Measurements from ENCODE around the gene TXNDC8.

The TXNDC8 gene

DNA sequence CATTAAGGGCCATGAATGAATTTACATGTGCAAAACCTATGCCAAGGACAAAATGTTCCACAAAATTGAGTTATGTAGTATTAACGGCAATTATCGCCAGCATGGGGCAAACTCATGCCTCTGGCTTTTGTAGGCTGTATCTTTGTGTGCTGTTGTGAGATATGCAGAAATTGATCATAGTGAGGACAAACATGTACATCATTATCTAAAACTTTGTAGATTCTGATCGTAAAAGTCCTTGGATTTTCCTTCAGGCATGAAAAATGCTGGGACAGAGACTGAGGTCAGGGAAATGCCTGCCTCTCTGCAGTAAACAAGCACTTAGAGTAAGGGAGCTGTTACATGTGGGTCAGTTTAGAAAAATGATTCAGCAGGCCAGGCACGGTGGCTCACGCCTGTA, 5.9 kb upstream of the TXNDC8 start:
- TF ChIP-seq, protein P1, sequence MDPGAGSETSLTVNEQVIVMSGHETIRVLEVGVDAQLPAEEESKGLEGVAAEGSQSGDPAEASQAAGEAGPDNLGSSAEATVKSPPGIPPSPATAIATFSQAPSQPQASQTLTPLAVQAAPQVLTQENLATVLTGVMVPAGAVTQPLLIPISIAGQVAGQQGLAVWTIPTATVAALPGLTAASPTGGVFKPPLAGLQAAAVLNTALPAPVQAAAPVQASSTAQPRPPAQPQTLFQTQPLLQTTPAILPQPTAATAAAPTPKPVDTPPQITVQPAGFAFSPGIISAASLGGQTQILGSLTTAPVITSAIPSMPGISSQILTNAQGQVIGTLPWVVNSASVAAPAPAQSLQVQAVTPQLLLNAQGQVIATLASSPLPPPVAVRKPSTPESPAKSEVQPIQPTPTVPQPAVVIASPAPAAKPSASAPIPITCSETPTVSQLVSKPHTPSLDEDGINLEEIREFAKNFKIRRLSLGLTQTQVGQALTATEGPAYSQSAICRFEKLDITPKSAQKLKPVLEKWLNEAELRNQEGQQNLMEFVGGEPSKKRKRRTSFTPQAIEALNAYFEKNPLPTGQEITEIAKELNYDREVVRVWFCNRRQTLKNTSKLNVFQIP (CRISPR knock-in tag; IDR thresholded peaks at IDR 0.05; ENCODE audit: borderline replicate concordance, low read depth) = no peak
- TF ChIP-seq ESRRG (CRISPR knock-in tag; IDR thresholded peaks at IDR 0.05) = no peak
- TF ChIP-seq TCF4 (CRISPR knock-in tag; IDR thresholded peaks at IDR 0.05; ENCODE audit: borderline replicate concordance) = no peak
- TF ChIP-seq ZNF70 (CRISPR knock-in tag; IDR thresholded peaks at IDR 0.05) = no peak
- no peak for TF ChIP-seq ZNF8 (CRISPR knock-in tag; IDR thresholded peaks at IDR 0.05)
- no peak for TF ChIP-seq CSDC2 (CRISPR knock-in tag; IDR thresholded peaks at IDR 0.05)
- no peak for TF ChIP-seq GLIS3 (CRISPR knock-in tag; IDR thresholded peaks at IDR 0.05)
- TF ChIP-seq OSR1 (CRISPR knock-in tag; IDR thresholded peaks at IDR 0.05) = no peak
- ATAC-seq = no peak; the same call in 2 of the 3 replicates

DNA sequence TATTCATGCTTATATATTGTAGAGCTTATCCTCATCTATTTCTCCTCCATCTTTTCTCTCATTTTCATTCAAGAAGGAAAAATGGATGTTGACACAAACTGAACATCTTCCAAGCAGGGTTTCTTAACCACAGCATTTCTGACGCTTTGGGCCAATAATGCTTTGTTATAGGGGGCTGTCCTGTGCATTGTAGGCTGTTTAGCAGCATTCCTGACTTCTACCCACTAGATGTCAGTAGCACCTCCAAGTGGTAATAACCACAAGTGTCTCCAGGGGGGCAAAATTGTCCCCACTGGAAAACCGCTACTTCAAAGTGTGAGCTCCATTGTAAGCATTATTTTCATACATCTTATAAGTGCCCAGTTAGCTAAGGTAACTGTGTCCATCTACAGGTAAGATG, 2.6 kb upstream of the TXNDC8 start:
- no peak for ATAC-seq
- TF ChIP-seq BACH2 (CRISPR knock-in tag; IDR thresholded peaks at IDR 0.05; ENCODE audit: borderline replicate concordance) (no peak), RARB (CRISPR knock-in tag; IDR thresholded peaks at IDR 0.05) (no peak), ZFP3 (CRISPR knock-in tag; IDR thresholded peaks at IDR 0.05) (no peak), TOX (CRISPR knock-in tag; IDR thresholded peaks at IDR 0.05; ENCODE audit: borderline replicate concordance) (no peak), SNAI2 (CRISPR knock-in tag; IDR thresholded peaks at IDR 0.05) (no peak), ZNF8 (CRISPR knock-in tag; IDR thresholded peaks at IDR 0.05) (no peak), ZNF565 (CRISPR knock-in tag; conservative IDR thresholded peaks at IDR 0.05; ENCODE audit: low read depth) (no peak), TCF4 (CRISPR knock-in tag; IDR thresholded peaks at IDR 0.05; ENCODE audit: borderline replicate concordance) (no peak), ZC3H10 (CRISPR knock-in tag; IDR thresholded peaks at IDR 0.05) (no peak)
- TF ChIP-seq, protein P2, sequence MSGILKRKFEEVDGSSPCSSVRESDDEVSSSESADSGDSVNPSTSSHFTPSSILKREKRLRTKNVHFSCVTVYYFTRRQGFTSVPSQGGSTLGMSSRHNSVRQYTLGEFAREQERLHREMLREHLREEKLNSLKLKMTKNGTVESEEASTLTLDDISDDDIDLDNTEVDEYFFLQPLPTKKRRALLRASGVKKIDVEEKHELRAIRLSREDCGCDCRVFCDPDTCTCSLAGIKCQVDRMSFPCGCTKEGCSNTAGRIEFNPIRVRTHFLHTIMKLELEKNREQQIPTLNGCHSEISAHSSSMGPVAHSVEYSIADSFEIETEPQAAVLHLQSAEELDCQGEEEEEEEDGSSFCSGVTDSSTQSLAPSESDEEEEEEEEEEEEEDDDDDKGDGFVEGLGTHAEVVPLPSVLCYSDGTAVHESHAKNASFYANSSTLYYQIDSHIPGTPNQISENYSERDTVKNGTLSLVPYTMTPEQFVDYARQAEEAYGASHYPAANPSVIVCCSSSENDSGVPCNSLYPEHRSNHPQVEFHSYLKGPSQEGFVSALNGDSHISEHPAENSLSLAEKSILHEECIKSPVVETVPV (CRISPR knock-in tag; IDR thresholded peaks at IDR 0.05) = no peak

DNA sequence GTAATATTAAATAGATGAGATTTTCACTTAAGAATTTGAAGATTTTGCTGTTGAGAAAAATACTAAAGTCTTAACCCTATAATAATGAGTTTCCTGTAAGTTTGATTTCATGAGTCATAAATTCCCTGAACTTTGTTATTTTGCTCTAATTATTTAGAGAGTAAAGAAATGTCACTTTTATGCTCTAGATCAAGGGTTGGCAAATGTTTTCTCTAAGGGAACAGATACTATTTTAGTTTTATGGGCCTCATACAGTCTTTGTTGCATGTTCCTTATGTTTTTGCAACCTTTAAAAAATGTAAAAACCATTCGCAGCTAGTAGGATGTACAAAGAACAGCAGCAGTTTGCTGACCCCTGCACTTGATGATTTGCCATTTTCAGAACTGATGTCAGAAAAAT, 480 bp upstream of the TXNDC8 start:
- no peak for ATAC-seq

DNA sequence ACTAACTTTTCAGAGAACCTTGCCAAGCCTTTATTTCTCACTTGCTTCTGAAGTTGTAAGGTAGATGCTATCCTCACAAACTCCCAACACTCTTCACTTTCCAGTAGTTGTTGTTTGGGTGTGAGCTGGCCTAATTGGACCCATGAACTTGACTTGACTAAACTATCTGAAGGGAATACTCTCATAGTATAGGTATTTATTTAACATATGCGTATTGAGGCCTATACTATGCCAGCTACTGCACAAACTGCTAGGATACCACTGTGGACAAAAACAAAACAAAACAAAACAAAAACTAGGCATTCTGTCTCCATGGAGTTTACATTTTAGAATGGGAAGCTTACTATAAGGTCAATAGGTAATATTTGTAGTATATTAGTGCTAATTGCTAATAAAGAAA, 1.3 kb downstream of the TXNDC8 start:
- no peak for TF ChIP-seq ZNF8 (CRISPR knock-in tag; IDR thresholded peaks at IDR 0.05)
- TF ChIP-seq ZFP3 (CRISPR knock-in tag; IDR thresholded peaks at IDR 0.05) = no peak
- TF ChIP-seq TOX (CRISPR knock-in tag; IDR thresholded peaks at IDR 0.05; ENCODE audit: borderline replicate concordance) = no peak
- no peak for TF ChIP-seq RARB (CRISPR knock-in tag; IDR thresholded peaks at IDR 0.05)
- TF ChIP-seq, protein P2 (CRISPR knock-in tag; IDR thresholded peaks at IDR 0.05) = no peak
- TF ChIP-seq ESRRG (CRISPR knock-in tag; IDR thresholded peaks at IDR 0.05) = no peak
- no peak for TF ChIP-seq ISL1 (CRISPR knock-in tag; IDR thresholded peaks at IDR 0.05)
- no peak for TF ChIP-seq ZNF565 (CRISPR knock-in tag; conservative IDR thresholded peaks at IDR 0.05; ENCODE audit: low read depth)
- no peak for TF ChIP-seq ZC3H10 (CRISPR knock-in tag; IDR thresholded peaks at IDR 0.05)
- TF ChIP-seq, protein P3, sequence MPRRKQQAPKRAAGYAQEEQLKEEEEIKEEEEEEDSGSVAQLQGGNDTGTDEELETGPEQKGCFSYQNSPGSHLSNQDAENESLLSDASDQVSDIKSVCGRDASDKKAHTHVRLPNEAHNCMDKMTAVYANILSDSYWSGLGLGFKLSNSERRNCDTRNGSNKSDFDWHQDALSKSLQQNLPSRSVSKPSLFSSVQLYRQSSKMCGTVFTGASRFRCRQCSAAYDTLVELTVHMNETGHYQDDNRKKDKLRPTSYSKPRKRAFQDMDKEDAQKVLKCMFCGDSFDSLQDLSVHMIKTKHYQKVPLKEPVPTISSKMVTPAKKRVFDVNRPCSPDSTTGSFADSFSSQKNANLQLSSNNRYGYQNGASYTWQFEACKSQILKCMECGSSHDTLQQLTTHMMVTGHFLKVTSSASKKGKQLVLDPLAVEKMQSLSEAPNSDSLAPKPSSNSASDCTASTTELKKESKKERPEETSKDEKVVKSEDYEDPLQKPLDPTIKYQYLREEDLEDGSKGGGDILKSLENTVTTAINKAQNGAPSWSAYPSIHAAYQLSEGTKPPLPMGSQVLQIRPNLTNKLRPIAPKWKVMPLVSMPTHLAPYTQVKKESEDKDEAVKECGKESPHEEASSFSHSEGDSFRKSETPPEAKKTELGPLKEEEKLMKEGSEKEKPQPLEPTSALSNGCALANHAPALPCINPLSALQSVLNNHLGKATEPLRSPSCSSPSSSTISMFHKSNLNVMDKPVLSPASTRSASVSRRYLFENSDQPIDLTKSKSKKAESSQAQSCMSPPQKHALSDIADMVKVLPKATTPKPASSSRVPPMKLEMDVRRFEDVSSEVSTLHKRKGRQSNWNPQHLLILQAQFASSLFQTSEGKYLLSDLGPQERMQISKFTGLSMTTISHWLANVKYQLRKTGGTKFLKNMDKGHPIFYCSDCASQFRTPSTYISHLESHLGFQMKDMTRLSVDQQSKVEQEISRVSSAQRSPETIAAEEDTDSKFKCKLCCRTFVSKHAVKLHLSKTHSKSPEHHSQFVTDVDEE (CRISPR knock-in tag; IDR thresholded peaks at IDR 0.05) = no peak
- no peak for TF ChIP-seq TCF4 (CRISPR knock-in tag; IDR thresholded peaks at IDR 0.05; ENCODE audit: borderline replicate concordance)
- ATAC-seq = no peak

More for the DNA sequence above, 480 bp upstream of the TXNDC8 start:
- no peak for TF ChIP-seq BACH2 (CRISPR knock-in tag; IDR thresholded peaks at IDR 0.05; ENCODE audit: borderline replicate concordance)
- TF ChIP-seq, protein P4, sequence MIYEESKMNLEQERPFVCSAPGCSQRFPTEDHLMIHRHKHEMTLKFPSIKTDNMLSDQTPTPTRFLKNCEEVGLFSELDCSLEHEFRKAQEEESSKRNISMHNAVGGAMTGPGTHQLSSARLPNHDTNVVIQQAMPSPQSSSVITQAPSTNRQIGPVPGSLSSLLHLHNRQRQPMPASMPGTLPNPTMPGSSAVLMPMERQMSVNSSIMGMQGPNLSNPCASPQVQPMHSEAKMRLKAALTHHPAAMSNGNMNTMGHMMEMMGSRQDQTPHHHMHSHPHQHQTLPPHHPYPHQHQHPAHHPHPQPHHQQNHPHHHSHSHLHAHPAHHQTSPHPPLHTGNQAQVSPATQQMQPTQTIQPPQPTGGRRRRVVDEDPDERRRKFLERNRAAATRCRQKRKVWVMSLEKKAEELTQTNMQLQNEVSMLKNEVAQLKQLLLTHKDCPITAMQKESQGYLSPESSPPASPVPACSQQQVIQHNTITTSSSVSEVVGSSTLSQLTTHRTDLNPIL (CRISPR knock-in tag; IDR thresholded peaks at IDR 0.05; ENCODE audit: low read depth) = no peak
- no peak for TF ChIP-seq ZNF70 (CRISPR knock-in tag; IDR thresholded peaks at IDR 0.05)
- TF ChIP-seq TOX (CRISPR knock-in tag; IDR thresholded peaks at IDR 0.05; ENCODE audit: borderline replicate concordance) = no peak
- TF ChIP-seq ZC3H10 (CRISPR knock-in tag; IDR thresholded peaks at IDR 0.05) = no peak
- TF ChIP-seq TCF4 (CRISPR knock-in tag; IDR thresholded peaks at IDR 0.05; ENCODE audit: borderline replicate concordance) = no peak
- TF ChIP-seq, protein P1 (CRISPR knock-in tag; IDR thresholded peaks at IDR 0.05; ENCODE audit: borderline replicate concordance, low read depth) = no peak
- no peak for TF ChIP-seq ZNF565 (CRISPR knock-in tag; conservative IDR thresholded peaks at IDR 0.05; ENCODE audit: low read depth)
- TF ChIP-seq PPARA (CRISPR knock-in tag; IDR thresholded peaks at IDR 0.05; ENCODE audit: borderline replicate concordance) = no peak
- no peak for TF ChIP-seq ARNTL (CRISPR knock-in tag; IDR thresholded peaks at IDR 0.05; ENCODE audit: borderline replicate concordance, low read depth)
